ENCODE results near the gene IL17C.

IL17C gene

DNA sequence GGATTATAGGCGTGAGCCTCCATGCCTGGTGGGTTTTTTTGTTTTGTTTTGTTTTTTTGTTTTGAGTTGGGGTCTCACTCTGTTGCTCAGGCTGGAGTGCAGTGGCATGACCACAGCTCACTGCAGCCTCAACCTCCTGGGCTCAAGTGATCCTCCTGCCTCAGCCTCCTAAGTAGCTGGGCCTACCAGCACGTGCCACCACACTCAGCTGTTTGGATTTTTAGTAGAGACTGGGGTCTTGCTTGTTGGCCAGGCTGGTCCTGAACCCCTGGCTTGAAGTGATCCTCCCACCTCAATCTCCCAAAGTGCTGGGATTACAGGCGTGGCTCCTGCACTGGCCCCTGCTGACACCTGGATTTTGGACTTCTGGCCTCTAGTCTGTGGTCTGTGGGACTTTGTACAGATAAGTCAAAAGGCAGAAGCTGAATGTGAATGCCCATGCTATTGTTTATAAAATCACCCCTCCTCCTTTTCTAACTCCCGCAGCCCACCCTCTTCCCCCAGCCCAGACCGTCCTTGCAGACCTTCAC, 42.2 kb downstream of the IL17C start:
- in situ Hi-C loops (cut with HindIII; ENCODE audit: low sequenced_read_pairs): no loop called here

DNA sequence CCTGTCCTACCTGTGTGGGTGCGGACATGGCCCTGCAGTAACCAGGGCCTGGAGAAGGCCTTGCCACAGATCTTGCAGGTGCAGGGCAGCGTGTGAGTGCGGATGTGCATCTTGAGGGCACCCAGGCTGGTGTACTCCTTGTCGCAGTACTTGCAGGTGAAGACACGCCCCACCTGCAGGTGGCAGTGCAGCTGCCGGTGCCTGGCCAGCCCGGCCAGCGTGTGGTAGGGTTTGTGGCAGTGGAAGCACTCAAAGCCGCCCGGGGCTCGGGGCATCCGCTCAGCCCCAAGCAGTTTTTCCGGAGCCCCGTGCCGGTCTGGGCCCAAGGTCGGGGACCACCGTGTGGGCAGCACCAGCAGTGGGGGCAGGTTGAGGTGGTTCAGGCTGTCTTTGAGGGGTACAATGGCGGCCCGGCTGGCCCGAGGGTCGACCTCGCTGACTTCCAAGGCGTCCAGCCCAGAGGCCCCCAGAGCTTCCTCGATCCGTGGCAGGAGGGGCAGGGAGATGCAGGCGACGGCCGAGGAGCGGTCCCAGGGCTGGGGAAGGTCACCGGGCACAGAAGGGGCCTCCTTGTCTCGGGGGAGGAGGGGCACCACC, 42.8 kb downstream of the IL17C start:
- in situ Hi-C loops (cut with HindIII; ENCODE audit: low sequenced_read_pairs): no loop called here

DNA sequence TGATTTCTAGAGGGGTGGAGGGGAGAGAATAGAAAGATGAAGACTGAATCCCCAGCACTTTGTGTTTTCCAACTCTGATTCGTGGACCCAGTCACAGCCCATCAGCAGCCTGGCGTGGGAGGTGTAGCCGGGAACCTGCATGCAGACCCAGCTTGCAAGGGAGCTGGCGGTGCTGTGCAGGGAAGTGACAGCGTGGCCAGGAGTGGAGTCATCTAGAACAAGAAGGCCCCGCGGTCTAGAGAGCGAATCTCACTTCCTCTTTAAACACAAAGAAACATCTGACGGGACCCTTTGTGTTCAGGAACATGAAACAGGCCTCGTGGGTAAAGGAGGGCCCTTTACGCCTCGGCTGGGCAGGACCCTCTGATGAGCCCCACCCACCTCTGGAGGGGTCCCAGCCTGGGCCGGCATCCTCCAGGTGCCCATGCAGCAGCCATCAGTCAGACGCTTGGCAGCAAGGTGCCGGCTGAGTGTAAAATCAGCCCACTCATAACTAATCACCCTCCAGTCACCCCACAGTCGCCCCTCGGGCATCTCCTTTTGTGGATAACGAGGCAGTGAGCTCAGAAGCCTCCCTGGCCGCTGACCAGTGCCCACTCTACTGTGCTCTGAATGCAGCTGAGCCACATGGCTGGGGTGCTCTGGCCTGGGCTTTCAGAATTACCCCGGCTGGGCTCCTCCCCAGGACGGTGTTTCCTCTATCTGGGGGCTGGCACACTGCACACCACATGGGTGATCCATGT, 43.5 kb downstream of the IL17C start:
- in situ Hi-C loops (cut with HindIII; ENCODE audit: low sequenced_read_pairs): no loop called here

DNA sequence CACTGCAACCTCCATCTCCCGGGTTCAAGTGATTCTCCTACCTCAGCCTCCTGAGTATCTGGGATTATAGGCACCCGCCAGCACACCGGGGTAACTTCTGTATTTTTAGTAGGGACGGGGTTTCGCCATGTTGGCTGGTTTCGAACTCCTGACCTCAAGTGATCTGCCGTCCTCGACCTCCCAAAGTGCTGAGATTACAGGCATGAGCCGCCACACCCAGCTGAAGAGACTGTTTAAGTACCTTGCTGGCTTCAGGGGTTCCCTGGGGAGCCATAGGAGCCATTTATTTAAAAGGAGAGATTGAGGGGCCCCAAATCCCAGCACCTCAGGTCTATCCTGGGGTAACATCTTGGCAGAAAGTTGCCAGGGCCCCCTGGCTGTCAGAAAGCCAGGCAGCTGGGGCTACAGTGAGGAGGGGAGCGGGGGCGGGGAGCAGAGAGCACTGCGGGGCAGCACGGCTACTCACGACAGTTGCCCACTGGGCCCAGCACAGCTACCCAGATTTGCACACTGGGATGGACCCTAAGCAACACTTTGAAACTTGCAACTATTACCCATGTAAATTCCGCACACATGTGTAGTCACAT, 46.3 kb downstream of the IL17C start:
- in situ Hi-C loops (cut with HindIII; ENCODE audit: low sequenced_read_pairs): no loop called here

DNA sequence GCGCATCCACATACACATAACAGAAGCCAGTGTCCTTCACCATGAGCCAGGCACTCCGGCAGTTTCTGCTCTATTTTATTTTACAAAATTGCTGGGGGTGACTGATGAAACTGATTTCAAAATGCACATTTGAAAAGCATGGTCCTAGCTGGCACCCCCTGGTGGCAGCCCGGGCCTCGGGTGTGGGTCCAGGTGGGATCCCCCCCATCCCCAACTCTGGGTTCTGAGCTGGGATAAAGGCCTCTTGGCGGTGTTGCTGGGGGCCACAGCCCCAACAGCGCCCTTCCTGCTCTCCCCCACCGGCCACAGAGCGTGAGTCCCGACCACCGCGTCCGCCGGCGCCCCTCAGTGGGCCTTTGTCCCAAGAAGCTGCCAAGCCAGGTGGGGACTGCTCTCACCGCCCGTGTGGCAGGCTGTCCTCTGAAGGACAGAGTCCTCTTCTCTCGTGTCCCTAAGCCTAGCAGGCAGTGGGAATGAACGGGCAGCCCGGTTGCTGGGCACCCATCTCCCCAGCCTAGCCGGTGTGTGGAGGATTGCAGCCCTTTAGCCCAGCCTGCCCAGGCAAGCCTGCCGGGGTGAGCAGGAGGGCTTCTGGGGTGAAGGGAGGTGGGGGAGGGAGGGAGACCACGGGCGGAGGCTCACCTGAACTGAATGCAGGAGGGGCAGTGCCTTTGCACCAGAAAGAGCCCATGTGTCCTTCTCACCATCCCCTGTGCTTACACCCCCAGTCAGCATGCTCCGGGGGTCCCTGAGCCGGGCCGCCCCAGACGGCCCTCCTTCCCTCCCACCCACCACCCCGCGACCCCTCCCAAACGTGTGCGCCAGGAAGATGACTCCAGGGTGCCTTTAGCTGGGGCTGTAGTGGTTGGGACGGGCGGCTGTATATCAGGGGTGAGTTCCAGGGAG, 47.0 kb downstream of the IL17C start:
- in situ Hi-C loops (cut with HindIII; ENCODE audit: low sequenced_read_pairs): no loop called here

DNA sequence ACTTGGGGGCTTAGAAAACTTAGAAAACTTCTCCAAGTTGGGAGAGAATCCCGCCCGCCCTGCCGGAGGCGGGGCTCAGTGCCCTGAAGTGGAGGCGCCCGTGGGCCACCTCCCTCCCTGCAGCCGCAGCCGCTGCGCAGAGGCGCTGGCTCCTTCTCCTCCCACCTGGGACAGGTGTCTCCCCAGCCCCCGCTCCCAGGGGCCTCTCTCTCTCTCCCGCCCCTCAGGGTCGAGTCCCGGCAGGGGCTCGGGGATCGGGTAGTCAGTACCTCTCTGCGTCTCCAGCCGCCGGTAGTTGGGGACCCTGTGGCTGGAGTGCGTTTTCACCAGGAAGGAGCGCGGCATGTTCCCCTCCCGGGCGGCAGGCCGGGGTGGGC, 47.7 kb downstream of the IL17C start:
- in situ Hi-C loops (cut with HindIII; ENCODE audit: low sequenced_read_pairs): no loop called here

DNA sequence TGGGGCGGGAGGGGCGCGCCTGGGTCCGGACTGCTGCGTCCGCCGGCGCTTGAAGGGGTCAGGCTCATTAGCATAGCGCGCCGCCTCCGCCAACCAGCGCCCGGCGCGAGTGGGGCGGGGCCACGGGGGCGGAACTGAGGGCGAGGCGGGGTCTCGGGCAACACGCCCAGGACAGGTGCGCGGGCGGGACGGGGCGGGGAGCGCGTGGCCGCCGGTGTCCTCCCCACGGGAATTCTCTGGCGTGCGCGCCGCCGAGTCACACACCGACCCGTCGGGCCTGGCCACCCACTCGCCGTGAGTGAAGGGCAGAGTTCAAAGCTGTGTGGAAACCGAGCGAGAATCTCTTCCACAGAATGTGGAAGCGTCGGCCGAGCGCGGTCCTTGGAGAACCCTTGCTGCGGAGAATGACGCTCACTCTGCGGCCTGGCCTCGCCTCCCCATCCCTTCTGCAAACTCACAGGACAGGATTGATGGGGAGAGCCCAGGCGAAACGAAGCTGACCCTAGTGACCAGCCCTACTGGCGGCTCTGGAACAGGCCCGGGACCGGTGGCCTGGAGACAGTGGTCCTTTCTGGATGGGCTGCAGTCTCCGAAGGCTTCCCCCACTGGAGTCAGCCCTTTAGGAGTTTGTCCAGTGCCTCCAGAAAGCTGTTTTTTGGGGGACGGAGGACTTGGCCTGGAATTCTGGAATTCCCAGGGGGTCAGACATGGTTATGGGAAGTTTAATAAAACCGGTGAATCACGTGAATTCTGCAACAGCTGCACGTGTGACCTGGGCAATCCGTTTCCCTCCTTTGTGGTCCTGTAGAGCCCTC, 48.3 kb downstream of the IL17C start, which contains the start of gene SNAI3:
Gene SNAI3, minus strand, starts transcription at position 69 of the 815 bp plus-strand sequence. CDS start 101 bp downstream, outside the sequence.
- in situ Hi-C loops (cut with HindIII; ENCODE audit: low sequenced_read_pairs): no loop called here

DNA sequence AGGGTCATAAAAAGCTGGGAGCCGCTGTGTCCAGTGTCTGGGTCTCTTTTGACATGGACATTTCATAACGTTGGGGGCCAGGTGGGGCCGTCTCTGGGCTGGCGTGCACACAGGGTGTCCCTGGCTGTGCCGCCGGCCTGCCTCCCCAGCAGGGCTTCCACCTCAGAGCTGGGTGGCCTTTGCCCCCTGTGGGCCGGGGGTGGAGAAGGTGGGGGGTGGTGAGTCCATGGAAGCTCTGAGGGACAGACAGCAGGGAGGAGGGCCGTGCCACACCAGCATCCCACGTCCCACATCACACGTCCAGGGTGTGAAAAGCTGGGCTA, 48.8 kb downstream of the IL17C start:
- in situ Hi-C loops (cut with HindIII; ENCODE audit: low sequenced_read_pairs): no loop called here

DNA sequence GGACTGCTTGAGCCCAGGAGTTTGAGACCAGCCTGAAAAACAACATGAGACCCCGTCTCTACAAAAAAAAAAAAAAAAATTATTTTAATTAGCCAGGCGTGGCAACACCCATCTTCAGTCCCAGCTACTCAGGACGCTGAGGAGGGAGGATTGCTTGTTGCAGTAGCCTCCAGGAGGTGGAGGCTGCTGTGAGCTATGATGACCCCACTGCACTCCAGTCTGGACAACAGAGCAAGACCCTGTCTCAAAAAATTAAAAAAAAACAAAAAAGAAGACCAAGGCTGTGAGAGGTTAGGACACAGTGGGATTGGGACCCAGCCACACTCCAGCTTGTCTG, 49.3 kb downstream of the IL17C start:
- in situ Hi-C loops (cut with HindIII; ENCODE audit: low sequenced_read_pairs): no loop called here

DNA sequence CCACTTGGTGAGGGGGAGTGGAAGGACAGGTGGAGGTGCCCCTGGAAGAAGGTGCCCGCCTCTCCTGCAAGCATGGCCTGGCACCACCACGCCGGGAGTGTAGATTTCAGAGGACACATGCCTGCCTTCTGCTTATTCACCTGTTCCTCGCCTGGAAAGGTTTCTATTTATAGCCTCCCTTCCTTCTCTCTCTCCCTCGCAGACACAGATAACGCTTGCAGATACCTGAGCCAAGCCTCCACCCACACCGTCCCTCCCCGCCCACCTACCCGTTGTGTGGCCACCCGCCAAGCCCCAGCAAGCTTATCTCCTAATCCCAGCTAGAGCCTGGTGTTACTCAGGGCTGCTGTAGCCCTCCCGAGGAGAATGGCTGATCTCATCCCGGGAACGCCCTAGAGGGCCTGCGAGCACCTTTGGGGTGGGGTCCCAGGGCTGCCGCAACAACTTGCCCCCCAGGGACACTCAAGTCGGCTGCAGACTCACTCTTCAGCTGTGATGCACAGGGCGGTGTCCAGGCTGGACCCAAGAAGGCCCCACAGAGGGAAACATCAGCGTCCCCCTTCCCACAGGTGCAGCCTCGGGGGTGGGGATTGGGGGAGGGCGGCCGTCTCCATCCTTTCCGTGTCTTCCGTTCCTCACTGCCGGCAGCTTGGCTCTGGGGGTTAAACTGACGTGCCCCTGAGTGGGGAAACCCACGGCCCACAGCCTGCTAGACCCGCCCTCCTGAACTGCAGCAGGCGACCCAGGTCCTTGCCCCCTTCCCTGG, 49.8 kb downstream of the IL17C start:
- in situ Hi-C loops (cut with HindIII; ENCODE audit: low sequenced_read_pairs): no loop called here

Measured in endothelial cell of hepatic sinusoid (primary cell).